HG02763 (cell line): ENCODE results near the gene SMAP2.

Experiments
- ATAC-seq: cut with Tn5 transposase; IDR thresholded peaks from one replicate; pipeline ENCODE4 v1.9.1; 2021; ENCODE audit warnings: mild to moderate bottlenecking, moderate library complexity; ENCODE audit not compliant: unreplicated experiment

Gene SMAP2

GRCh38 chr1:40389871-40390560, 16.5 kb downstream of the SMAP2 start:
- no peak for ATAC-seq

- ATAC-seq = no peak
Measured at GRCh38 chr1:40390857-40391256, 17.3 kb downstream of the SMAP2 start.

GRCh38 chr1:40391688-40392145, 18.2 kb downstream of the SMAP2 start:
- ATAC-seq = no peak

GRCh38 chr1:40392221-40392620, 18.7 kb downstream of the SMAP2 start:
- ATAC-seq = no peak

- no peak for ATAC-seq
Measured at GRCh38 chr1:40393173-40393572, 19.6 kb downstream of the SMAP2 start.

- ATAC-seq = no peak
Measured at GRCh38 chr1:40394491-40395172, 21.1 kb downstream of the SMAP2 start.

GRCh38 chr1:40395190-40396175, 22.0 kb downstream of the SMAP2 start:
- no peak for ATAC-seq

GRCh38 chr1:40396420-40396819, 22.9 kb downstream of the SMAP2 start:
- ATAC-seq = no peak

- no peak for ATAC-seq
Measured at GRCh38 chr1:40397258-40397657, 23.7 kb downstream of the SMAP2 start.

- peak; percentile 61 for ATAC-seq
Measured at GRCh38 chr1:40399984-40400704, 26.6 kb downstream of the SMAP2 start.

GRCh38 chr1:40401473-40402201, 28.1 kb downstream of the SMAP2 start:
- no peak for ATAC-seq

- ATAC-seq = no peak
Measured at GRCh38 chr1:40404670-40405462, 31.3 kb downstream of the SMAP2 start.

GRCh38 chr1:40405812-40406211, 32.3 kb downstream of the SMAP2 start:
- no peak for ATAC-seq

GRCh38 chr1:40407453-40407852, 33.9 kb downstream of the SMAP2 start:
- ATAC-seq = no peak

- no peak for ATAC-seq
Measured at GRCh38 chr1:40409467-40409866, 35.9 kb downstream of the SMAP2 start.

- ATAC-seq = no peak
Measured at GRCh38 chr1:40411294-40411693, 37.8 kb downstream of the SMAP2 start.

- no peak for ATAC-seq
Measured at GRCh38 chr1:40411843-40412242, 38.3 kb downstream of the SMAP2 start.

GRCh38 chr1:40413527-40414252, 40.2 kb downstream of the SMAP2 start:
- ATAC-seq = no peak

- no peak for ATAC-seq
Measured at GRCh38 chr1:40414331-40414730, 40.8 kb downstream of the SMAP2 start.
